OCI-LY1 (cell line): ENCODE data around the gene NELL1.

Experiments used
- H2AFZ ChIP-seq: fragments of 200-600 bp; sonication (generic), shearing (Covaris generic); 2 replicates; pipeline ENCODE4 v1.6.0; 2014; ENCODE audit warnings: antibody characterized with exemption, mild to moderate bottlenecking, low read length
- H3F3A ChIP-seq: fragments of 200-600 bp; sonication (generic), shearing (Covaris generic); 2 replicates; pipeline ENCODE4 v1.6.0; 2014; ENCODE audit warnings: mild to moderate bottlenecking, antibody characterized with exemption, low read length, moderate library complexity; ENCODE audit not compliant: insufficient read depth
- H3K27ac ChIP-seq: fragments of 200-600 bp; sonication (generic); 2 replicates; pipeline ENCODE4 v1.5.1; 2014; ENCODE audit warnings: low read length, mixed run types, mild to moderate bottlenecking, low read depth; ENCODE audit not compliant: poor library complexity, severe bottlenecking
- H3K27me3 ChIP-seq: fragments of 200-600 bp; sonication (generic); 2 replicates; pipeline ENCODE4 v1.6.0; 2014; ENCODE audit warnings: antibody characterized with exemption, mild to moderate bottlenecking, low read length, moderate library complexity; ENCODE audit not compliant: insufficient read depth
- H3K36me3 ChIP-seq: fragments of 200-600 bp; sonication (generic); 2 replicates; pipeline ENCODE4 v1.6.1; 2014; ENCODE audit warnings: mild to moderate bottlenecking, antibody characterized with exemption, low read length, moderate library complexity, mixed read lengths; ENCODE audit not compliant: insufficient read depth
- H3K4me1 ChIP-seq: fragments of 200-600 bp; sonication (generic); 2 replicates; pipeline ENCODE4 v1.5.1; 2014; ENCODE audit warnings: mild to moderate bottlenecking, low read length, moderate library complexity; ENCODE audit not compliant: insufficient read depth, severe bottlenecking
- H3K4me2 ChIP-seq: fragments of 200-600 bp; sonication (generic), shearing (Covaris generic); 2 replicates; pipeline ENCODE4 v1.6.1; 2014; ENCODE audit warnings: low read length
- H3K4me3 ChIP-seq: fragments of 200-600 bp; sonication (generic); 2 replicates; pipeline ENCODE4 v1.5.1; 2014; ENCODE audit warnings: low read length, low read depth, mild to moderate bottlenecking, mixed read lengths; ENCODE audit not compliant: poor library complexity, severe bottlenecking
- H3K79me2 ChIP-seq: fragments of 200-600 bp; shearing (Covaris generic); 2 replicates; pipeline ENCODE4 v1.6.1; 2016; ENCODE audit warnings: mixed run types, low read length, mixed read lengths; ENCODE audit not compliant: insufficient read depth
- H3K9ac ChIP-seq: fragments of 200-600 bp; sonication (generic), shearing (Covaris generic); 2 replicates; pipeline ENCODE4 v1.6.1; 2014; ENCODE audit warnings: mild to moderate bottlenecking, low read length, mixed read lengths
- H3K9me2 ChIP-seq: fragments of 200-600 bp; sonication (generic), shearing (Covaris generic); 2 replicates; pipeline ENCODE4 v1.6.1; 2014; ENCODE audit warnings: low read depth, mild to moderate bottlenecking, low read length, mixed read lengths
- H3K9me3 ChIP-seq: fragments of 200-600 bp; shearing (Covaris generic); 2 replicates; pipeline ENCODE4 v1.6.1; 2014; ENCODE audit warnings: low read length, mixed read lengths
- H4K20me1 ChIP-seq: fragments of 200-600 bp; sonication (generic), shearing (Covaris generic); 2 replicates; pipeline ENCODE4 v1.6.0; 2016; ENCODE audit warnings: mild to moderate bottlenecking, low read length; ENCODE audit not compliant: insufficient read depth
- CTCF ChIP-seq: fragments of 200-600 bp; sonication (generic), shearing (Covaris generic); IDR thresholded peaks from 2 replicates; pipeline ENCODE4 v1.5.1; 2017; ENCODE audit warnings: mild to moderate bottlenecking, antibody characterized with exemption, low read length, moderate library complexity, mixed read lengths
- EZH2 ChIP-seq: fragments of 200-600 bp; sonication (generic), shearing (Covaris generic); IDR thresholded peaks from 2 replicates; pipeline ENCODE4 v1.8.0; 2017; ENCODE audit warnings: borderline replicate concordance, mixed run types, mild to moderate bottlenecking, antibody characterized with exemption, low read length, moderate library complexity, mixed read lengths

Gene NELL1

DNA sequence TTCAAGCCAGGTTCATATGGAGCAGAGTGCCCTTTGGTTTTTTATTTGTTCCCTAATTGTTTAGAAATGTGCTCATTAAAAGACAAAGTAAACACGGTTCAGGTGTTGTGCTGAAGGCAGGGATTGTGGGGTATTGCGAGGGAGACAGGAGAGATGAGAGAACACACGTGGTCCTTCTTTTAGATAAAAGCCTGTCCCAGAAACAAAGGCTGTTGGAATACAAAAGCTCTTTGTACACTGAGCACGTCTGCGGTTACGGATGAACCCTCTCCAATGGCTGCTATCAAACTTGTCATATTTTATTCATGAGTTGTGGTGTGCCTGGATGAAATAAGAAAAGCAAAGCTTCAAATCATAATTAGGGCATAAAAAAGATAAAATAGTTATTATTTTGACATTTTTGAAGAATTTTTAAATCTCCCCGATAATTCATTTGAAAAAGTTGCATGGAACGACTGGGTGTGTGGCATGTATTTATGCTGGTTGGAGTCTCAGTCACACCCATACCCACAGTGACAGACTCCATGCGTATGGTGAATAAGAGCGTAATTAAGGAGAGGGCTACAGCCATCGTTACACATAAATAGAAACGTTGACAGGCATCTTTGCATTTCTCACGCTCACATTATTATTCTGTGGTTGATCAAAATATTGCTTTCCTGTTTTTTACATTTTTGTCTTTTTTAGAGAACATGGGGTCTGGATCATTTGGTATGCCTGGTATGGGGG is 92.9 kb downstream of the NELL1 start:
- no peaks in the 10 kb centered on the region for H3F3A ChIP-seq
- H3K27ac ChIP-seq = no peak overlapping the region
- H3K9me3 ChIP-seq = no peaks in the 10 kb centered on the region
- TF ChIP-seq EZH2 (no peak), CTCF (no peak)
- no peaks in the 10 kb centered on the region for H3K79me2 ChIP-seq
- H3K27me3 ChIP-seq = no peaks in the 10 kb centered on the region
- H3K4me1 ChIP-seq = no peaks in the 10 kb centered on the region
- H2AFZ ChIP-seq = no peak overlapping the region
- H3K9me2 ChIP-seq = no peaks in the 10 kb centered on the region
- no peaks in the 10 kb centered on the region for H4K20me1 ChIP-seq
- no peak overlapping the region for H3K9ac ChIP-seq
- no peak overlapping the region for H3K4me3 ChIP-seq
- H3K36me3 ChIP-seq = no peaks in the 10 kb centered on the region
- H3K4me2 ChIP-seq = no peak overlapping the region

DNA sequence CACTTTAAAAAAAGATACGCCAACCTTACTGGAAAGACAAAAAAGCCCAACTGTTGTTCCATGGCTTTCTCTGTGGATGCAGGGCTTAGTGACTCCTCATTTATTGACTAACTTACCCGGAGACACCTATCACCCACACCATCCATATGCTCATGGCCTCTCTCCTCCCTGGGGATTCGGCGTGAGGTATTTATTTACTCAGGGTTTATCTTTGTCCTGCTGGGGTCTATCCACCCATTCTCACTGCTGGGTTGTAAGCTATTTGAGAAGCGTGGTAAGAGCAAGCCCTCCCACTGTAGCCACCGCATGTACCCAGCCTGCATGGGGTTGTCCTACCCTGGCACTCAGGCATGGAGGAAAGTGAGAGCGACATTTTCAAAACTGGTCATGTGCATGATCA is 93.6 kb downstream of the NELL1 start:
- no peaks in the 10 kb centered on the region for H3K9me2 ChIP-seq
- no peak overlapping the region for H3K4me3 ChIP-seq
- H3K4me1 ChIP-seq = no peaks in the 10 kb centered on the region
- no peaks in the 10 kb centered on the region for H4K20me1 ChIP-seq
- H3K27ac ChIP-seq = no peak overlapping the region
- no peaks in the 10 kb centered on the region for H3F3A ChIP-seq
- no peak for TF ChIP-seq CTCF
- no peak overlapping the region for H3K4me2 ChIP-seq
- no peaks in the 10 kb centered on the region for H3K36me3 ChIP-seq
- H3K27me3 ChIP-seq = no peaks in the 10 kb centered on the region
- H3K9me3 ChIP-seq = no peaks in the 10 kb centered on the region
- no peaks in the 10 kb centered on the region for H3K79me2 ChIP-seq
- no peak overlapping the region for H2AFZ ChIP-seq
- no peak overlapping the region for H3K9ac ChIP-seq

GRCh38 chr11:20770414-20770946 is 101.1 kb downstream of the NELL1 start:
- Histone ChIP-seq H3K9ac (no peak overlapping the region), H3K9me3 (no peaks in the 10 kb centered on the region), H3K27ac (no peak overlapping the region), H2AFZ (no peak overlapping the region), H3F3A (no peaks in the 10 kb centered on the region), H3K9me2 (no peaks in the 10 kb centered on the region), H3K4me2 (no peak overlapping the region), H3K27me3 (no peaks in the 10 kb centered on the region), H3K36me3 (no peaks in the 10 kb centered on the region), H3K79me2 (no peaks in the 10 kb centered on the region), H3K4me1 (no peaks in the 10 kb centered on the region), H3K4me3 (no peak overlapping the region), H4K20me1 (no peaks in the 10 kb centered on the region)
- TF ChIP-seq CTCF (no peak), EZH2 (no peak)
